ENCODE data around the gene ABHD2. TPM values are rescaled to one million over a fixed set of nuclear protein-coding genes. Genes with fewer than 3 reads are reported as not detected.

The ABHD2 gene
- total and polyA plus RNA-seq, 9 donors = 17.0 to 107 (median 89.5) TPM

- intact Hi-C loops (cut with DNase I) = loop anchor here in 2 of 4 donors (5.0 to 10.0 kb wide), 2 partner anchors 69 to 71 kb away; no protein-coding TSS in a partner anchor
- WGBS, 3 donors = 90 to 96% (median 93%) methylated on average over 6 of the region's 6 CpGs
- H3K4me3 ChIP-seq = no peak overlapping the region
- no peaks in the 10 kb centered on the region for H3K36me3 ChIP-seq
- H3K27me3 ChIP-seq = no peaks in the 10 kb centered on the region
- no peak overlapping the region for H3K27ac ChIP-seq
- DNase-seq = no peak
- no peaks in the 10 kb centered on the region for H3K4me1 ChIP-seq (ENCODE audit: insufficient read depth)
- H3K9me3 ChIP-seq = no peaks in the 10 kb centered on the region
- TF ChIP-seq EP300 (IDR thresholded peaks at IDR 0.05) (no peak), CTCF (IDR thresholded peaks at IDR 0.05) (no peak), POLR2A (IDR thresholded peaks at IDR 0.05) (no peak)
These were observed 37.8 kb downstream of the ABHD2 start for GRCh38 chr15:89126009-89126408.

- no peak for DNase-seq
These were observed 38.9 kb downstream of the ABHD2 start for GRCh38 chr15:89127054-89127702.

GRCh38 chr15:89128320-89129122 is 40.3 kb downstream of the ABHD2 start:
- Histone ChIP-seq H3K9me3 (no peaks in the 10 kb centered on the region), H3K27ac (no peak overlapping the region), H3K4me1 (ENCODE audit: insufficient read depth) (no peaks in the 10 kb centered on the region), H3K27me3 (no peaks in the 10 kb centered on the region), H3K4me3 (no peak overlapping the region), H3K36me3 (no peaks in the 10 kb centered on the region)
- 92 to 96% (median 95%) methylated on average over 6 of the region's 6 CpGs for WGBS, 3 donors
- no peak for TF ChIP-seq CTCF (IDR thresholded peaks at IDR 0.05)
- TF ChIP-seq EP300 (IDR thresholded peaks at IDR 0.05) = no peak
- no peak for TF ChIP-seq POLR2A (IDR thresholded peaks at IDR 0.05)
- DNase-seq = no peak
- intact Hi-C loops (cut with DNase I) = loop anchor here in 2 of 4 donors (5.0 to 10.0 kb wide), 2 partner anchors 71 to 74 kb away; no protein-coding TSS in a partner anchor

More at GRCh38 chr15:89127054-89127702, 38.9 kb downstream of the ABHD2 start:
- Histone ChIP-seq H3K27ac (no peak overlapping the region), H3K4me1 (ENCODE audit: insufficient read depth) (no peaks in the 10 kb centered on the region), H3K36me3 (no peaks in the 10 kb centered on the region), H3K9me3 (no peaks in the 10 kb centered on the region), H3K27me3 (no peaks in the 10 kb centered on the region), H3K4me3 (no peak overlapping the region)
- intact Hi-C loops (cut with DNase I) = loop anchor here in 2 of 4 donors (5.0 to 10.0 kb wide), 2 partner anchors 70 to 72 kb away; no protein-coding TSS in a partner anchor
- WGBS, 3 donors = 94 to 97% (median 96%) methylated on average over 3 of the region's 3 CpGs
- no peak for TF ChIP-seq POLR2A (IDR thresholded peaks at IDR 0.05)
- no peak for TF ChIP-seq CTCF (IDR thresholded peaks at IDR 0.05)
- TF ChIP-seq EP300 (IDR thresholded peaks at IDR 0.05) = no peak

GRCh38 chr15:89129123-89129815 is 41.0 kb downstream of the ABHD2 start:
- Histone ChIP-seq H3K27me3 (no peaks in the 10 kb centered on the region), H3K36me3 (no peaks in the 10 kb centered on the region), H3K9me3 (no peaks in the 10 kb centered on the region), H3K4me1 (ENCODE audit: insufficient read depth) (no peaks in the 10 kb centered on the region), H3K4me3 (no peak overlapping the region), H3K27ac (no peak overlapping the region)
- TF ChIP-seq POLR2A (IDR thresholded peaks at IDR 0.05) (no peak), EP300 (IDR thresholded peaks at IDR 0.05) (no peak), CTCF (IDR thresholded peaks at IDR 0.05) (peak; percentile 23 to 36 (median 23))
- 53 to 68% (median 64%) methylated on average over 3 of the region's 3 CpGs for WGBS, 3 donors
- intact Hi-C loops (cut with DNase I) = loop anchor here in 2 of 4 donors (5.0 to 10.0 kb wide), 2 partner anchors 72 to 74 kb away; no protein-coding TSS in a partner anchor
- DNase-seq = peak; percentile 32 to 65 (median 57)

Data from ovary (tissue), 9 donors.